M059J (cell line): Measurements from ENCODE around the gene ZFYVE21. TPM values are rescaled to one million over a fixed set of nuclear protein-coding genes. Genes with fewer than 3 reads are reported as not detected.
"Not testable (repeated sequence)": the region's sequence is repeated elsewhere in the genome, so short reads cannot be mapped to it uniquely, and the experiment has no call there.

Source experiments
- DNase-seq: peaks from one replicate; pipeline ENCODE4 v3.0.0-alpha.2; 2012; ENCODE audit warnings: low read depth
- total RNA-seq: library from RNA; depleted of rRNA; stranded (reverse); fragments of >200 nt; shearing (Covaris generic); gene quantifications from 2 replicates; pipeline ENCODE4 v1.2.3, GENCODE V29; 2014; rRNA removed

The ZFYVE21 gene
- total RNA-seq, 1 experiment from 2014 or later, result 32.3 TPM

DNA sequence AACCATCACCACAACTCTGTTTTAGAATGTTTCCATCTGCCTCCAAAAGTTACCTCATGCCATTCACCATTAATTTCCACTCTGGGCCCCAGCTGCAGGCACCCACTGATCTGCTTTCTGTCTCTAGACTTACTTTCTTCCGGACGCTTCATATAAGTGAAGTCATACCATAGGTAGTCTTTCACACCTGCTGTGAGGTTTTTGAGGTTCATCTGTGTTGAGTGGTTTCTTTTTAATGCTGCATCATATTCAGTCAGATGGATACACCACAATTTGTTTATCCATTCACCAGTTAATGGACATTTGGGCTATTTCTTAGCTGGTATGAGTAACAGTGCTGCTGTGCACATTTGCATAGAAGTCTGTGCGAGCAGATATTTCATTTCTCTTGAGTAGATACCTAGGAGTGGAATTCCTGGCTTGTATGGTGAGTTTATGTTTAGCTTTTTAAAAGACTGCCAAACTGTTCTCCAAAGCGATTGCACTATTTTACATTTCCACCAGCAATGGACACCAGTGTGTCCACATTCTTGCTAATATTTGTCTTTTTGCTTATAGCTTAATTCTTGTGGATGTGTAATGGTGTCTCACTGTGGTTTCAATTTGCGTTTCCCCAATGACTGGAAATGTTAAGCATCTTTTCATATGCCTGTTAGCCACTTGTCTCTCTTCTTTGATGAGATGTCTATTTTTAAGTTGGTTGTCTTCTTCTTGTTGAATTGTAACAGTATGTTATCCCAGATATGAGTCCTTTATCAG lies 48.3 kb downstream of the ZFYVE21 start:
- DNase-seq, result no peak

- no peak for DNase-seq
These were observed 49.9 kb downstream of the ZFYVE21 start for GRCh38 chr14:103765526-103765925.

- no peak for DNase-seq
These were observed 51.8 kb downstream of the ZFYVE21 start for GRCh38 chr14:103767336-103767894.

GRCh38 chr14:103770500-103770899 lies 54.9 kb downstream of the ZFYVE21 start:
- DNase-seq, result no peak

DNA sequence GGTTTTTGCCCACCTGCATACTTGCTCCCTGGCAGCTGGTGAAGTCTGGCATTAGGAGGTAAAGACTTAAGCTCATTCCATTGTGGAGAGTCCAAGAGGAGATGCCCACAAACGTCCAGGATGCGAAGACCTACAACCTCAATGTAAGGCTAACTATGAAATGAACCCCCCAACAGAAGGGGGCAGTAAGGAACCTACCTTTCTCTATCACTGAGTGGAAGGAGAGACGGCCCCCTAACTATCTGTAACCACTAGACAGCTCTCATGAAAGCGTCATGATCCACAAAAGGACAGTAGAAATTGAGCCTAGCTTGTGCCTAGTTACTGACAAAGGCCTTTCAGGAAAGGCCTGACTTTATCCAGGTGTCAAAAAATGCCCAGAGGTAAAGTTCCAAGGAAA lies 55.3 kb downstream of the ZFYVE21 start:
- DNase-seq, result no peak

DNA sequence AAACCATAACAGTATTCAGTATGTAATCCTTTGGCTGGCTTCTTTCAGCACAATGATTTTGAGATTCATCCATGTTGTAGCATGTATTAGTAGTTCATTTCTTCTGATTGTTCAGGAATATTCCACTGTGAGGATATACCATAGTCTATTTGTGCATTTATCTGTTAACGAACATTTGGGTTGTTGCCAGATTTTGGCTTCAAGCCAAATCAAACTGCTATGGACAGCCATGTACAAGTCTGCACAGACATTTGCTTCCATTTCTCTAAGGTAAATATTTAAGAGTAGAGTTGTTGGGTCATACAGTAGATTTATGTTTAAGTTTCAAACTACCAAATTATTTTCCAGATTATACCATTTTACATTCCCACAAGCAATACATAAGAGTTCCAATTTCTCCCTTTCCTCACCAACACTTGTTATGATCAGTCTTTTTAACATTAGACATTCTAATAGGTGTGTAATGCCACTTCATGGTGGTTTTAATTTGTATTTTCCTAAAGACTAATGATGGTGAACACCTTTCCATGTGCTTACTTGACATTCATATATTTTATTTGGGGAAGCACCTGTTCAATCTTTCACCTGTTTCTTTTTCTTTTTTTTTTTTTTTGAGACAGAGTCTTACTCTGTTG lies 56.6 kb downstream of the ZFYVE21 start:
- no peak for DNase-seq

DNA sequence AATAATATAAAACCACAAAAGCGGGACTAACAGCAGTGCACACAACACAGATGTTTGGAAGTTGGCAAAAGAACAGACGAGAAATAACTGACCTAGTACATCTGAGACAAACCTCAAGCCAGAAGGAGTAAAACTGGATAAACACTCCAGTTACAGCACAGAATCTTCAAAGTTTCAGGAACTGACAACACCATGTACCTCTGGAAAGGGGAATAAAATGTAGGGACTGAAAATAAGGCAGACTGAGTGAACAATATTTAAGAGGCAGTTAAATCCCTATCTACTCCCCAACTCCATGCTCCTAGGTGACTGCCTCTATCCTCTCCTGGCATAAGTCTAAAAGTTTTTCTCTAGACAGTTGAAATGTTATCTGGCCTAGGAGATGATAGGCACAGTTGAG lies 57.9 kb downstream of the ZFYVE21 start:
- DNase-seq, result no peak

GRCh38 chr14:103775506-103775905 lies 59.9 kb downstream of the ZFYVE21 start:
- no peak for DNase-seq

- DNase-seq, result not testable (repeated sequence)
These were observed 60.7 kb downstream of the ZFYVE21 start for GRCh38 chr14:103776319-103776718.

DNA sequence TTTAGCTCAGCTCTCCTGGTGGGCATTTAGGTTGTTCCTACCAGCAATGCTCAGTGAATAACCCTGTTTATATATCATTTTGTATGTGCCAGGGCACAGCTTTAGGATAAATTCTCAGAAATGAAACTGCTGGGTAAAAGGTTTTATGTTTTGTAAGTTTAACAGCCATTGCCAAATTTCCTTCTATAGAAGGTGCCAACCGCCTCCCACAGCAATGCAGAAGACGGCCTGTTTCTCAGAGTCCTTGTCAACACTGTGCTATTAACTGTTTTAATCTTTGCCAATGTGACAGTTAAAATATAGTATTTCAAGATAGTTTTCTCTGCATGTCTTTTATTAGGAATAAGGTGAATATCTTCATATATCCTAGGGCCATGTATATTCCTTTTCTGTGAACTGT lies 66.8 kb downstream of the ZFYVE21 start:
- DNase-seq, result no peak

Other genes starting within 250 kb of the ZFYVE21 start
- 42.2 and 63.3 TPM in 2 replicates for gene CKB, start 193.0 kb upstream of the ZFYVE21 start, total RNA-seq
- gene TRMT61A, start 186.6 kb upstream of the ZFYVE21 start, total RNA-seq, result 4.8 and 8.1 TPM in 2 replicates
- gene BAG5, start 153.2 kb upstream of the ZFYVE21 start, total RNA-seq, result 18.6 and 22.6 TPM in 2 replicates
- 17.7 and 30.7 TPM in 2 replicates for gene COA8, start 152.8 kb upstream of the ZFYVE21 start, total RNA-seq
- 60.9 and 101 TPM in 2 replicates for gene KLC1, start 86.6 kb upstream of the ZFYVE21 start, total RNA-seq
- gene XRCC3, start 359 bp upstream of the ZFYVE21 start, total RNA-seq, result 28.2 and 29.8 TPM in 2 replicates
- 1.6 and 3.1 TPM in 2 replicates for gene PPP1R13B, start 131.8 kb downstream of the ZFYVE21 start, total RNA-seq
- gene TDRD9, start 212.6 kb downstream of the ZFYVE21 start, total RNA-seq, result not detected in 2 replicates
- gene RD3L, start 226.7 kb downstream of the ZFYVE21 start, total RNA-seq, result not detected in 2 replicates